Glomerular endothelial cell (primary cell): ENCODE data around the gene SPG11. TPM values are rescaled to one million over a fixed set of nuclear protein-coding genes. Genes with fewer than 3 reads are reported as not detected.

Experiments
- DNase-seq: peaks from one replicate; pipeline ENCODE4 v3.0.0-alpha.2; 2011; ENCODE audit warnings: low read depth, low spot score; ENCODE audit errors: extremely low read depth
- total RNA-seq: library from RNA; depleted of rRNA; stranded (reverse); fragments of >200 nt; gene quantifications from 2 replicates; pipeline ENCODE4 v1.2.3, GENCODE V29; 2015

SPG11 gene
- total RNA-seq, 1 donor from 2014 or later: 43.3 TPM

- DNase-seq: no peak
Observed at GRCh38 chr15:44623178-44623577, 40.3 kb downstream of the SPG11 start.

GRCh38 chr15:44620081-44620480 is 43.4 kb downstream of the SPG11 start:
- no peak for DNase-seq

GRCh38 chr15:44616974-44617373 is 46.5 kb downstream of the SPG11 start:
- no peak for DNase-seq

GRCh38 chr15:44606740-44607139 is 56.7 kb downstream of the SPG11 start:
- DNase-seq: no peak

GRCh38 chr15:44603126-44603525 is 60.3 kb downstream of the SPG11 start:
- DNase-seq: no peak

- DNase-seq: peak; percentile 60
Observed at GRCh38 chr15:44598892-44599291, 64.6 kb downstream of the SPG11 start.

GRCh38 chr15:44598066-44598465 is 65.4 kb downstream of the SPG11 start:
- DNase-seq: no peak

GRCh38 chr15:44596511-44597010 is 66.9 kb downstream of the SPG11 start:
- no peak for DNase-seq

GRCh38 chr15:44595656-44596510 is 67.6 kb downstream of the SPG11 start:
- no peak for DNase-seq

GRCh38 chr15:44595246-44595645 is 68.2 kb downstream of the SPG11 start:
- no peak for DNase-seq

- no peak for DNase-seq
Observed at GRCh38 chr15:44593042-44593736, 70.3 kb downstream of the SPG11 start.

- no peak for DNase-seq
Observed at GRCh38 chr15:44591326-44591725, 72.1 kb downstream of the SPG11 start.

GRCh38 chr15:44588541-44588940 is 74.9 kb downstream of the SPG11 start:
- DNase-seq: no peak

GRCh38 chr15:44585633-44586032 is 77.8 kb downstream of the SPG11 start:
- no peak for DNase-seq

- no peak for DNase-seq
Observed at GRCh38 chr15:44584162-44584749, 79.2 kb downstream of the SPG11 start.

GRCh38 chr15:44580105-44580504 is 83.4 kb downstream of the SPG11 start:
- DNase-seq: no peak

GRCh38 chr15:44574734-44575133 is 88.7 kb downstream of the SPG11 start:
- no peak for DNase-seq

GRCh38 chr15:44573386-44573785 is 90.1 kb downstream of the SPG11 start:
- DNase-seq: no peak

GRCh38 chr15:44570361-44570760 is 93.1 kb downstream of the SPG11 start:
- DNase-seq: no peak

- no peak for DNase-seq
Observed at GRCh38 chr15:44569316-44569715, 94.1 kb downstream of the SPG11 start.

- no peak for DNase-seq
Observed at GRCh38 chr15:44568338-44568737, 95.1 kb downstream of the SPG11 start.

- no peak for DNase-seq
Observed at GRCh38 chr15:44566155-44566540, 97.3 kb downstream of the SPG11 start.
